ENCODE data around the gene CYP2C19. TPM values are rescaled to one million over a fixed set of nuclear protein-coding genes. Genes with fewer than 3 reads are reported as not detected.

CYP2C19 gene
- total RNA-seq, 1 experiment from 2014 or later, result not detected

DNA sequence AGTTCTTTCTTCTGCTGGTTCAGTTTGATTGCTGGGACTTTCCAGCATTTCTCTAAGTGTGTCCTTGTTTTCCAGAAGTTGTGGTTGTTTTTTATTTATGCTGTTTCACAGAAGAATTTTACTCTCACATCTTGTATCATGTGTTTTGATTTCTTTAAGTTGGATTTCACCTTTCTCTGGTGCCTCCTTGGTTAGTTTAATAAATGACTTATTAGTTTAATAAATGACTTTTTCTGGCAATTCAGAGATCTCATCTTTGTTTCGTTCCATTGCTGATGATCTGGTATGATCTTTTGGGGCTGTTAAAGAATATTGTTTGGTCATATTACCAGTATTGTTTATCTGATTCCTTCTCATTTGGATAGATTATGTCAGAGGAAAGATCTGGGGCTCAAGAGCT lies 116.2 kb downstream of the CYP2C19 start:
- no peak for ATAC-seq
- no peak overlapping the region for H3K9ac ChIP-seq (ENCODE audit: low read length)
- TF ChIP-seq EZH2 (IDR thresholded peaks at IDR 0.05; ENCODE audit: low read length, unreplicated experiment), result no peak
- TF ChIP-seq, protein P1, sequence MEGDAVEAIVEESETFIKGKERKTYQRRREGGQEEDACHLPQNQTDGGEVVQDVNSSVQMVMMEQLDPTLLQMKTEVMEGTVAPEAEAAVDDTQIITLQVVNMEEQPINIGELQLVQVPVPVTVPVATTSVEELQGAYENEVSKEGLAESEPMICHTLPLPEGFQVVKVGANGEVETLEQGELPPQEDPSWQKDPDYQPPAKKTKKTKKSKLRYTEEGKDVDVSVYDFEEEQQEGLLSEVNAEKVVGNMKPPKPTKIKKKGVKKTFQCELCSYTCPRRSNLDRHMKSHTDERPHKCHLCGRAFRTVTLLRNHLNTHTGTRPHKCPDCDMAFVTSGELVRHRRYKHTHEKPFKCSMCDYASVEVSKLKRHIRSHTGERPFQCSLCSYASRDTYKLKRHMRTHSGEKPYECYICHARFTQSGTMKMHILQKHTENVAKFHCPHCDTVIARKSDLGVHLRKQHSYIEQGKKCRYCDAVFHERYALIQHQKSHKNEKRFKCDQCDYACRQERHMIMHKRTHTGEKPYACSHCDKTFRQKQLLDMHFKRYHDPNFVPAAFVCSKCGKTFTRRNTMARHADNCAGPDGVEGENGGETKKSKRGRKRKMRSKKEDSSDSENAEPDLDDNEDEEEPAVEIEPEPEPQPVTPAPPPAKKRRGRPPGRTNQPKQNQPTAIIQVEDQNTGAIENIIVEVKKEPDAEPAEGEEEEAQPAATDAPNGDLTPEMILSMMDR (conservative IDR thresholded peaks at IDR 0.05; ENCODE audit: low read depth, low read length), result no peak
- no peak for TF ChIP-seq EZH2phosphoT487 (IDR thresholded peaks at IDR 0.05; ENCODE audit: borderline replicate concordance, low read length)
- no peaks in the 10 kb centered on the region for H3K4me1 ChIP-seq (ENCODE audit: insufficient read depth, low read length)
- H3K79me2 ChIP-seq (ENCODE audit: low read length), result no peaks in the 10 kb centered on the region
- H3K27ac ChIP-seq (ENCODE audit: low read length), result no peak overlapping the region
- no peak overlapping the region for H3K4me2 ChIP-seq (ENCODE audit: low read length)
- intact Hi-C loops (cut with micrococcal nuclease), result no loop called here
- no peaks in the 10 kb centered on the region for H3K9me3 ChIP-seq (ENCODE audit: low read length)
- CTCF ChIA-PET, result no interaction called here
- no peaks in the 10 kb centered on the region for H4K20me1 ChIP-seq (ENCODE audit: low read length)
- no peak overlapping the region for H3K4me3 ChIP-seq (ENCODE audit: low read length)
- no peaks in the 10 kb centered on the region for H3F3A ChIP-seq (ENCODE audit: low read length, unreplicated experiment)
- H2AFZ ChIP-seq (ENCODE audit: low read length), result no peak overlapping the region
- POLR2A ChIA-PET (ENCODE audit: unreplicated experiment), result no interaction called here
- H3K36me3 ChIP-seq (ENCODE audit: low read depth, low read length), result no peaks in the 10 kb centered on the region
- no TSS peak for BruUV-seq (replicated peaks)
- peaks cover 11% of the 10 kb centered on the region; the same call in 1 of the 2 replicates for H3K27me3 ChIP-seq (ENCODE audit: low read length)
- DNase-seq, result no peak
- H3K9me2 ChIP-seq (replicated peaks; ENCODE audit: low read length), result no peaks in the 10 kb centered on the region

DNA sequence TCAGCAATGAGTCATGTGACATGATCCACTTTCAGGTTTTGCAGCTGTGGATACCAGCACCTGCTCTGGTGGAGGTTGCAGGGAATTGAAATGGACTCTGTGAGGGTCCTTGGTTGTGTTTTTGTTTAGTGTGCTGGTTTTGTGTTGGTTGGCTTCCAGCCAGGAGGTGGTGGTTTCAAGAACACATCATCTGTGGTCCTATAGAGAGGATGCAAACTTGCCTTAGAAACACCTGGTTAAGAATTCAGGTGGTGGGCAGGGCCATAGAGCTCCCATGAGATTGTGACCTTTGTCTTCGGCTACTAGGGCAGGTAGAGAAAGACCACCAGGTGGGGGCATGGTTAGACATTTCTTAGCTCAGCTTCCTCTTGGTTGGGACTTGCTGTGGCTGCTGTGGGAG lies 116.7 kb downstream of the CYP2C19 start:
- Histone ChIP-seq H4K20me1 (ENCODE audit: low read length) (no peaks in the 10 kb centered on the region), H3K4me3 (ENCODE audit: low read length) (no peak overlapping the region), H2AFZ (ENCODE audit: low read length) (no peak overlapping the region), H3K4me1 (ENCODE audit: insufficient read depth, low read length) (no peaks in the 10 kb centered on the region), H3K4me2 (ENCODE audit: low read length) (no peak overlapping the region), H3K36me3 (ENCODE audit: low read depth, low read length) (no peaks in the 10 kb centered on the region), H3K79me2 (ENCODE audit: low read length) (no peaks in the 10 kb centered on the region), H3K9me2 (replicated peaks; ENCODE audit: low read length) (no peaks in the 10 kb centered on the region), H3K9ac (ENCODE audit: low read length) (no peak overlapping the region), H3K9me3 (ENCODE audit: low read length) (no peaks in the 10 kb centered on the region), H3K27me3 (ENCODE audit: low read length) (peaks cover 8% of the 10 kb centered on the region; the same call in 1 of the 2 replicates), H3K27ac (ENCODE audit: low read length) (no peak overlapping the region), H3F3A (ENCODE audit: low read length, unreplicated experiment) (no peaks in the 10 kb centered on the region)
- ATAC-seq (no peak), DNase-seq (no peak)
- TF ChIP-seq EZH2phosphoT487 (IDR thresholded peaks at IDR 0.05; ENCODE audit: borderline replicate concordance, low read length), result no peak
- POLR2A ChIA-PET (ENCODE audit: unreplicated experiment), result no interaction called here
- CTCF ChIA-PET, result no interaction called here
- no TSS peak for BruUV-seq (replicated peaks)
- intact Hi-C loops (cut with micrococcal nuclease), result no loop called here

DNA sequence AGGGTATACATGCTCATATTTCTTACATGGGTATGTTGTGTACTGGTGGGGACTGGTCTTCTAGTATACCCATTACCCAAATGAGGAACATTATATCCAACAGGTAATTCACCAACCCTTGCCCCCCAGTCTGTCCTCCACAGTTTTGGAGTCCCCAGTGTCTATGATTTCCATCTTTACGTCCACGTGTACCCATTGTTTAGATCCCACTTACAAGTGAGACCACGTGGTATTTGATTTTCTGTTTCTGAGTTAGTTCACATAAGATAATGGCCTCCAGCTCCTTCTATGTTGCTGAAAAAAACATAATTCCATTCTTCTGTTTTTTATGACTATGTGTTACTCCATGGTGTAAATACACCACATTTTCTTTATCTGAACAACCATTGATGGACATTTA lies 126.6 kb downstream of the CYP2C19 start:
- intact Hi-C loops (cut with micrococcal nuclease), result no loop called here

More for the DNA sequence above, 126.6 kb downstream of the CYP2C19 start:
- Histone ChIP-seq H3K4me1 (ENCODE audit: insufficient read depth, low read length) (no peaks in the 10 kb centered on the region), H3K36me3 (ENCODE audit: low read depth, low read length) (no peaks in the 10 kb centered on the region), H3K9ac (ENCODE audit: low read length) (no peak overlapping the region), H2AFZ (ENCODE audit: low read length) (no peak overlapping the region), H3F3A (ENCODE audit: low read length, unreplicated experiment) (no peaks in the 10 kb centered on the region), H3K4me2 (ENCODE audit: low read length) (no peak overlapping the region), H3K4me3 (ENCODE audit: low read length) (no peak overlapping the region), H3K27me3 (ENCODE audit: low read length) (0 out of 2 replicates have a peak, but pooled peaks cover 5% of the 10 kb centered on the region), H4K20me1 (ENCODE audit: low read length) (no peaks in the 10 kb centered on the region), H3K9me3 (ENCODE audit: low read length) (no peaks in the 10 kb centered on the region), H3K79me2 (ENCODE audit: low read length) (no peaks in the 10 kb centered on the region), H3K9me2 (replicated peaks; ENCODE audit: low read length) (no peaks in the 10 kb centered on the region), H3K27ac (ENCODE audit: low read length) (no peak overlapping the region)
- DNase-seq (no peak), ATAC-seq (no peak)
- no TSS peak for BruUV-seq (replicated peaks)
- CTCF ChIA-PET, result no interaction called here
- no peak for TF ChIP-seq EZH2phosphoT487 (IDR thresholded peaks at IDR 0.05; ENCODE audit: borderline replicate concordance, low read length)
- TF ChIP-seq, protein P1 (conservative IDR thresholded peaks at IDR 0.05; ENCODE audit: low read depth, low read length), result no peak
- no peak for TF ChIP-seq EZH2 (IDR thresholded peaks at IDR 0.05; ENCODE audit: low read length, unreplicated experiment)
- POLR2A ChIA-PET (ENCODE audit: unreplicated experiment), result no interaction called here
